Transverse colon (tissue), 4 donors: ENCODE measurements around the gene FEV.

Experiments
- EP300 ChIP-seq: sonication (generic); formaldehyde crosslinking; IDR thresholded peaks from one replicate; pipeline ENCODE4 v1.6.1; 2017; ENCODE audit warnings: antibody characterized with exemption, low read depth
- POLR2A ChIP-seq: fragments of 450-650 bp; IDR thresholded peaks from one replicate; pipeline ENCODE4 v1.6.1; 2016; ENCODE audit warnings: antibody characterized with exemption, mild to moderate bottlenecking, moderate library complexity
- POLR2AphosphoS5 ChIP-seq, 3 donors: sonication (generic); formaldehyde crosslinking; IDR thresholded peaks; one replicate each; pipeline ENCODE4 v1.6.1; 2016; ENCODE audit warnings: antibody characterized with exemption in 3 of 3
- TF ChIP-seq, protein P1 (sequence below), 5 experiments: fragments of 200-600 bp in 3 of 5; fragments of 450-650 bp in 2 of 5; sonication (generic) in 3 of 5; IDR thresholded peaks; 1 replicate in 2 of 5; 2 replicates in 3 of 5; pipeline ENCODE4 v1.5.1; 2016 to 2017; ENCODE audit warnings: antibody characterized with exemption in 5 of 5, inconsistent platforms in 3 of 5, mild to moderate bottlenecking in 2 of 5, moderate library complexity in 1 of 5

DNA sequence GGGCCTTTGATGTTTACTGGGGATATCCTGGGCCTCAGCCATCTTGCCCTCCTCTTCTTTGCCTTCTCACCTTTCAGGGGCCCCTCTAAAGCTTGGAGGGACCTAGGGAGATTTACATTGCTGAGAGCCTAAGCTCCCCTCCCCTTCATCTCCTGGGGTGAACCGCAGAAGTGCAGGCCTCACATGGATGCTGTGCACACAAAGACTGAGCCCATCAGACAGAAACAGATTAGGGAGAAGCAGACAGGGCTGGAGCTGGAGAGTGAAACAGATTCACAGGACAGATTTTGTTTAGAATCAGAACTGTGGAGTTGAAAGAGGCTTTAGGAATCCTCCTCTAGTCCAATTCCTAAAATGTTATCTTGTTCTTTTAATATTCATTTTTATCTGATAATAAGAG, 28.9 kb downstream of the FEV start:
- no peak for TF ChIP-seq POLR2A
- TF ChIP-seq EP300, result no peak
- no peak for TF ChIP-seq POLR2AphosphoS5 (IDR thresholded peaks at IDR 0.05)
- TF ChIP-seq, protein P1, sequence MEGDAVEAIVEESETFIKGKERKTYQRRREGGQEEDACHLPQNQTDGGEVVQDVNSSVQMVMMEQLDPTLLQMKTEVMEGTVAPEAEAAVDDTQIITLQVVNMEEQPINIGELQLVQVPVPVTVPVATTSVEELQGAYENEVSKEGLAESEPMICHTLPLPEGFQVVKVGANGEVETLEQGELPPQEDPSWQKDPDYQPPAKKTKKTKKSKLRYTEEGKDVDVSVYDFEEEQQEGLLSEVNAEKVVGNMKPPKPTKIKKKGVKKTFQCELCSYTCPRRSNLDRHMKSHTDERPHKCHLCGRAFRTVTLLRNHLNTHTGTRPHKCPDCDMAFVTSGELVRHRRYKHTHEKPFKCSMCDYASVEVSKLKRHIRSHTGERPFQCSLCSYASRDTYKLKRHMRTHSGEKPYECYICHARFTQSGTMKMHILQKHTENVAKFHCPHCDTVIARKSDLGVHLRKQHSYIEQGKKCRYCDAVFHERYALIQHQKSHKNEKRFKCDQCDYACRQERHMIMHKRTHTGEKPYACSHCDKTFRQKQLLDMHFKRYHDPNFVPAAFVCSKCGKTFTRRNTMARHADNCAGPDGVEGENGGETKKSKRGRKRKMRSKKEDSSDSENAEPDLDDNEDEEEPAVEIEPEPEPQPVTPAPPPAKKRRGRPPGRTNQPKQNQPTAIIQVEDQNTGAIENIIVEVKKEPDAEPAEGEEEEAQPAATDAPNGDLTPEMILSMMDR (IDR thresholded peaks at IDR 0.05), result no peak
